GM23248 (cell line): ENCODE data around the gene FOXE3.

Source experiments
- EZH2 ChIP-seq: fragments of 200-600 bp; sonication (generic); IDR thresholded peaks from 2 replicates; pipeline ENCODE4 v1.6.1; 2018; ENCODE audit warnings: antibody characterized with exemption, mild to moderate bottlenecking; ENCODE audit not compliant: insufficient read depth, poor library complexity, severe bottlenecking
- EZH2phosphoT487 ChIP-seq: fragments of 200-600 bp; sonication (generic); IDR thresholded peaks from 2 replicates; pipeline ENCODE4 v1.6.1; 2018; ENCODE audit warnings: antibody characterized with exemption, moderate library complexity, mild to moderate bottlenecking, low read depth; ENCODE audit not compliant: insufficient read depth

DNA sequence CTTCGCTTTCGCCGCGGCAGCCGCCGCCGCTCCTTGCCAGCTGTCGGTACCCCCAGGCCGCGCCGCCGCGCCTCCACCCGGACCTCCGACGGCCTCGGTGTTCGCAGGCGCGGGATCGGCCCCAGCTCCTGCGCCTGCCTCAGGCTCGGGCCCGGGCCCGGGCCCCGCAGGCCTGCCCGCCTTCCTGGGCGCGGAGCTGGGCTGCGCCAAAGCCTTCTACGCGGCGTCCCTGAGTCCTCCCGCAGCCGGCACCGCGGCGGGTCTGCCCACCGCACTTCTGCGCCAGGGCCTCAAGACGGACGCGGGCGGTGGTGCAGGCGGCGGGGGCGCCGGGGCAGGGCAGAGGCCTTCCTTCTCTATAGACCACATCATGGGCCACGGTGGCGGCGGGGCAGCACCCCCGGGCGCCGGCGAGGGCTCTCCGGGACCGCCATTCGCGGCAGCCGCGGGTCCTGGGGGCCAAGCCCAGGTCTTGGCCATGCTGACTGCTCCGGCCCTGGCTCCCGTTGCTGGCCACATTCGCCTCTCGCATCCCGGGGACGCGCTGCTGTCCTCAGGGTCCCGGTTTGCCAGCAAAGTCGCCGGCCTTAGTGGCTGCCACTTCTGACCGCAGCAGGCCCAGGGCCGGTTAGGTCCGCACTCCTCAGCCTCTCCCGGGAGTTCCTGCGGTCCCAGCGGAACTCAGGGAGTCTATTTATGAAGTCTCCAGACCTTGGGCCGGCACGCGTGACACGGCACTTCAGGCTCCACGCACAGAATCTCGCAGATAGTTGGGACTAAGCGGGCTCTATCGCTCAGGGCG is 23.1 kb downstream of the FOXE3 start:
- TF ChIP-seq EZH2 (no peak), EZH2phosphoT487 (no peak)
